ENCODE data around the gene TOX2. TPM values are rescaled to one million over a fixed set of nuclear protein-coding genes. Genes with fewer than 3 reads are reported as not detected.

TOX2 gene
- total RNA-seq, 2 experiments from 2014 or later = 3.3 to 3.9 TPM

DNA sequence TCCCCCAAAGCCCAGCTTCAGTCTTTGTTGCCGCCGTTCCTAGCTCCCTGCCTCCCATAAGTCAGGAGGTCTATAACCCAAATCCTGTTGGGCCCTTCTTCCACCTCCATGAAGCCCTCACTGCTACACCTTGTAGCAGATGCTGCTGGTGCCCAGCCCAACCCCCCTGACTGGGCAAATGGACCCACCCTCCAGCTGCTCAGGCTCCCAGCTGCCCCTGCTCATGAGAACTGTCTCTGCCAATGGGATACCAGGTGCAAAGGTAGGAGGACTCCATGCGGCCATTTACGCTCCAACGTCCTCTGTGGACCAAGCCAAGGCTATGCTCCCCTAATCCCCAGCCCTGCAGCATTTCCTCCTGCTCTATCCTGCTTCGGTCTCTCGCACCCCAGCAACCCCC, 200.5 kb downstream of the TOX2 start:
- H3K4me3 Mint-ChIP-seq = no peak overlapping the region
- H3K9me3 ChIP-seq (ENCODE audit: control insufficient read depth in 1 of 2, insufficient read depth in 1 of 2, low read length in 2 of 2) = no peaks in the 10 kb centered on the region
- peaks cover 19 to 20% of the 10 kb centered on the region in 2 experiments for H3K27me3 ChIP-seq (ENCODE audit: control insufficient read depth in 1 of 2, insufficient read depth in 2 of 2, low read length in 2 of 2)
- H3K36me3 ChIP-seq (ENCODE audit: insufficient read depth, low read length) = no peaks in the 10 kb centered on the region
- DNase-seq (no peak), ATAC-seq (ENCODE audit: poor library complexity) (no peak)
- H3K36me3 Mint-ChIP-seq (ENCODE audit: low read depth) = no peaks in the 10 kb centered on the region
- no peak overlapping the region for H3K27ac Mint-ChIP-seq
- no peak overlapping the region for H3K4me3 ChIP-seq (ENCODE audit: low read length)
- intact Hi-C loops (cut with DNase I, micrococcal nuclease) = loop anchor here (5.0 to 10.0 kb wide), 4 partner anchors 200 to 490 kb away; partner anchors contain the start of gene FITM2 (in 1 of the 2)
- ChIA-PET POLR2A (no interaction called here), CTCF (interaction anchor here (1.2 kb wide), 1 partner anchor 75 kb away, joined by 4 read pairs; no protein-coding TSS in a partner anchor)
- peaks cover 9% of the 10 kb centered on the region for H3K4me1 Mint-ChIP-seq (ENCODE audit: low read depth)
- TF ChIP-seq, protein P1, sequence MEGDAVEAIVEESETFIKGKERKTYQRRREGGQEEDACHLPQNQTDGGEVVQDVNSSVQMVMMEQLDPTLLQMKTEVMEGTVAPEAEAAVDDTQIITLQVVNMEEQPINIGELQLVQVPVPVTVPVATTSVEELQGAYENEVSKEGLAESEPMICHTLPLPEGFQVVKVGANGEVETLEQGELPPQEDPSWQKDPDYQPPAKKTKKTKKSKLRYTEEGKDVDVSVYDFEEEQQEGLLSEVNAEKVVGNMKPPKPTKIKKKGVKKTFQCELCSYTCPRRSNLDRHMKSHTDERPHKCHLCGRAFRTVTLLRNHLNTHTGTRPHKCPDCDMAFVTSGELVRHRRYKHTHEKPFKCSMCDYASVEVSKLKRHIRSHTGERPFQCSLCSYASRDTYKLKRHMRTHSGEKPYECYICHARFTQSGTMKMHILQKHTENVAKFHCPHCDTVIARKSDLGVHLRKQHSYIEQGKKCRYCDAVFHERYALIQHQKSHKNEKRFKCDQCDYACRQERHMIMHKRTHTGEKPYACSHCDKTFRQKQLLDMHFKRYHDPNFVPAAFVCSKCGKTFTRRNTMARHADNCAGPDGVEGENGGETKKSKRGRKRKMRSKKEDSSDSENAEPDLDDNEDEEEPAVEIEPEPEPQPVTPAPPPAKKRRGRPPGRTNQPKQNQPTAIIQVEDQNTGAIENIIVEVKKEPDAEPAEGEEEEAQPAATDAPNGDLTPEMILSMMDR (IDR thresholded peaks at IDR 0.05) = no peak
- H3K9me3 Mint-ChIP-seq = no peaks in the 10 kb centered on the region
- H3K4me1 ChIP-seq (ENCODE audit: insufficient read depth, low read length) = peaks cover 4% of the 10 kb centered on the region
- no peak overlapping the region for H3K27ac ChIP-seq (ENCODE audit: low read depth in 1 of 2, low read length in 2 of 2)
- H3K27me3 Mint-ChIP-seq = peaks cover 56% of the 10 kb centered on the region

DNA sequence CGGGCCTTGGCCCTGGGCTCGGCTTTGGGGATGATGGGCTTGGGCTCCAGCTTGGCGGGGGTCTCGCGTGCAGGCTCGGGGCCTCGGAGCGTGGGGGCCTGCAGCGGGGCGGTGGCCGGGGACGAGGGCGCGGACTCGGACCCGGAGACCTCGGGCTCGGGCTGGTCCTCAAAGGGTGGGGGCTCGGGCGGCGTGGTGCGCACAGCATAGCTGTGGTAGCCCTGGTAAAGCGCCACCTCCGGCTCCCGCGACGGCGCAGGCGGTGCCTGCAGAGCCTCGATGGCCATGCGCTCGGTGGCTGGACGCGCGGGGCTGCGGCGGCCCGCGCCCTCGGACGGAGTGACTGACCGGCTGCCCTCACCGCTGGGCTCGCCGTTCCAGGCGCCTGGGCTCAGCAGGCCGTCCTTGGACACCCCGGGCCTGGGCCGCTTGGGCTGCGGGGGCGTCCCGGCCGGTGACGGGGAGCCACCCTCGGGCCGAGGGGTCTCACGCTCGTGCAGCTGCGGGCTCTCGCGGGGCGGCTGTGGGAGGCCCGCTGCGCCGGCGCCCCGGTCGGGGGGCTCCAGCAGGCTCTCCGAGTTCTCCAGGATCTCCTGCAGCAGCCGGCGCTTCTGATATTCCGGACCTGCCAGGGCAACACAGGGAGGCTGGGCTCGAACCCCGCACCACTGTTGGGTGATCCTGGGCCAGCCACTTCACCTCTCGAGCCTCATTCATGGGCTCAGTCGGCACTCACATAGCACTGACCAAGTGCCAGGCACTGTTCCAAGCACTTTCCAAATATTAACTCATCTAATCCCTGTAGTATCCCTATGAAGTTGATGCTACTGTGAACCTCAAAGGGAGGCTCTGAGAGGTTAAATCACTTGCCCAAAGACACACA, 201.4 kb downstream of the TOX2 start:
- peaks cover 53% of the 10 kb centered on the region for H3K27me3 Mint-ChIP-seq
- peaks cover 19 to 20% of the 10 kb centered on the region in 2 experiments for H3K27me3 ChIP-seq (ENCODE audit: control insufficient read depth in 1 of 2, insufficient read depth in 2 of 2, low read length in 2 of 2)
- H3K36me3 Mint-ChIP-seq (ENCODE audit: low read depth) = no peaks in the 10 kb centered on the region
- intact Hi-C loops (cut with DNase I, micrococcal nuclease) = loop anchor here (1.0 to 10.0 kb wide), 6 partner anchors 74 to 617 kb away; partner anchors contain the start of gene FITM2 (in 1 of the 2)
- H3K27ac ChIP-seq (ENCODE audit: low read depth in 1 of 2, low read length in 2 of 2) = no peak overlapping the region
- no peak for DNase-seq
- peaks cover 4% of the 10 kb centered on the region for H3K4me1 ChIP-seq (ENCODE audit: insufficient read depth, low read length)
- no peaks in the 10 kb centered on the region for H3K36me3 ChIP-seq (ENCODE audit: insufficient read depth, low read length)
- no peak overlapping the region for H3K4me3 ChIP-seq (ENCODE audit: low read length)
- ChIA-PET POLR2A (interaction anchor here (0.8 to 1.2 kb wide), 2 partner anchors 16 to 74 kb away, joined by 4 to 11 read pairs; no protein-coding TSS in a partner anchor), CTCF (interaction anchor here (0.6 to 2.4 kb wide), 9 partner anchors 11 to 195 kb away, joined by 3 to 43 read pairs (median 3); partner anchors contain the start of genes FITM2 and JPH2)
- H3K4me3 Mint-ChIP-seq = no peak overlapping the region
- TF ChIP-seq, protein P1 (IDR thresholded peaks at IDR 0.05) = no peak
- peaks cover 9% of the 10 kb centered on the region for H3K4me1 Mint-ChIP-seq (ENCODE audit: low read depth)
- peak; percentile 21 for ATAC-seq (ENCODE audit: poor library complexity)
- H3K9me3 Mint-ChIP-seq = no peaks in the 10 kb centered on the region
- H3K9me3 ChIP-seq (ENCODE audit: control insufficient read depth in 1 of 2, insufficient read depth in 1 of 2, low read length in 2 of 2) = no peaks in the 10 kb centered on the region
- no peak overlapping the region for H3K27ac Mint-ChIP-seq

DNA sequence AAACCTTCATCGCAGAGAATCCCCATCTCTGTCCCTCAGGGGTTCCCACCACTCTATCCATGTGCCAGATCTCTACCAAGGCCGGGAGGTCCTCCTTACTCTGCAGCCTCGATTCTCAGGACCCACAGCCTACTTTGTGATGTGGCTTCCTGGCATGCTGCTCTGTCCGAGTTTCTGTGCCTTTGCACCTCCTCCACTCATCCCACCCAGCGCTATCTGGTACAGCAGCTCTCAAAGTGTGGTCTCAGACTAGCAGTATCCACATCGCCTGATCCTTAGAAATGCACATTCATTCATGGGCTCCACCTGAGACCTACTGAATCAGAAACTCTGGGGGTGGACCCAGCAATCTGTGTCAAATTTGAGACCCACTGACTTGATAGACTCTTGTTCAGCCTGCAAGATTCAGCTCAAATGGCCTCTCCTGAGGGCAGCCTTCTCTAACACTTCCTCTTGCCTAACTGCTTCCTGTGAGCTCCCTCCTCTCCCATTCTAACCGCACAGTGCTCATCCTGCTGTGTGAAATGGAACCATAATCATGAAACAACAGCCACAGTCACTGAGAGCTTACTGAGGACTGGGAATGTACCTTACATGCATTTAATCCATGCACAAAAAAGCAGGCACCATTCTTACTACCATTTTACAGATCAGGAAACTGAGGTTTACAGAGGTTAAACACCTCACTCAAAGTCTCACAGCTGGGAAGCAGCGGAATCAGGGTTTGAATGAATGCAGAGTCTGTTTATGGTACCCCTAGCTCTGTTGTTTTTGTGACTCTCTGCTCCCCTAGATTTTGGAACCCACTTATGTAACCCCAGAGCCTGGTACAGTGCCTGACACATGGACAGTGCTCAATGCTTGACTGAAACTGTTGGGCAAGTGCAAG, 202.9 kb downstream of the TOX2 start:
- CTCF ChIA-PET = interaction anchor here (1.0 to 2.4 kb wide), 2 partner anchors 53 to 72 kb away, joined by 3 to 43 read pairs; partner anchors contain the start of gene JPH2
- Mint-ChIP-seq H3K4me1 (ENCODE audit: low read depth) (peaks cover 9% of the 10 kb centered on the region), H3K9me3 (no peaks in the 10 kb centered on the region), H3K27me3 (peaks cover 58% of the 10 kb centered on the region), H3K36me3 (ENCODE audit: low read depth) (no peaks in the 10 kb centered on the region), H3K4me3 (no peak overlapping the region), H3K27ac (no peak overlapping the region)
- no peaks in the 10 kb centered on the region for H3K9me3 ChIP-seq (ENCODE audit: control insufficient read depth in 1 of 2, insufficient read depth in 1 of 2, low read length in 2 of 2)
- POLR2A ChIA-PET = interaction anchor here (0.5 to 1.2 kb wide), 2 partner anchors 72 to 595 kb away, joined by 3 to 11 read pairs; no protein-coding TSS in a partner anchor
- H3K27ac ChIP-seq (ENCODE audit: low read depth in 1 of 2, low read length in 2 of 2) = no peak overlapping the region
- ATAC-seq (ENCODE audit: poor library complexity) (no peak), DNase-seq (no peak)
- TF ChIP-seq, protein P1 (IDR thresholded peaks at IDR 0.05) = no peak
- peaks cover 4% of the 10 kb centered on the region for H3K4me1 ChIP-seq (ENCODE audit: insufficient read depth, low read length)
- peaks cover 19 to 20% of the 10 kb centered on the region in 2 experiments for H3K27me3 ChIP-seq (ENCODE audit: control insufficient read depth in 1 of 2, insufficient read depth in 2 of 2, low read length in 2 of 2)
- H3K4me3 ChIP-seq (ENCODE audit: low read length) = no peak overlapping the region
- no peaks in the 10 kb centered on the region for H3K36me3 ChIP-seq (ENCODE audit: insufficient read depth, low read length)
- intact Hi-C loops (cut with DNase I, micrococcal nuclease) = loop anchor here (2.0 to 10.0 kb wide), 5 partner anchors 197 to 615 kb away; partner anchors contain the start of gene FITM2 (in 1 of the 2)
